Smooth muscle cell (in vitro differentiated cells): Measurements from ENCODE around the gene RIPOR2. TPM values are rescaled to one million over a fixed set of nuclear protein-coding genes. Genes with fewer than 3 reads are reported as not detected.

Source experiments
- DNase-seq: peaks from one replicate; lab custom pipeline; 2025; ENCODE audit not compliant: unreplicated experiment; lab: John Stamatoyannopoulos, UW
- H2AFZ ChIP-seq: fragments of 200-600 bp; sonication (generic); 2 replicates; pipeline ENCODE4 v1.6.0; 2016; ENCODE audit warnings: antibody characterized with exemption, low read depth, mild to moderate bottlenecking
- H3F3A ChIP-seq: fragments of 200-600 bp; sonication (generic); 2 replicates; pipeline ENCODE4 v1.6.0; 2017; ENCODE audit warnings: antibody characterized with exemption, low read depth
- H3K27ac ChIP-seq: fragments of 200-600 bp; sonication (generic); 2 replicates; pipeline ENCODE4 v1.5.1; 2016; ENCODE audit warnings: low read depth, mild to moderate bottlenecking
- H3K27me3 ChIP-seq: fragments of 200-600 bp; sonication (generic); 2 replicates; pipeline ENCODE4 v1.6.1; 2016; ENCODE audit warnings: low read depth, mild to moderate bottlenecking
- H3K36me3 ChIP-seq: fragments of 200-600 bp; sonication (generic); 2 replicates; pipeline ENCODE4 v1.5.1; 2016; ENCODE audit warnings: low read depth
- H3K4me1 ChIP-seq: fragments of 200-600 bp; sonication (generic); 2 replicates; pipeline ENCODE4 v1.5.1; 2016; ENCODE audit warnings: low read depth
- H3K4me2 ChIP-seq: fragments of 200-600 bp; sonication (generic); 2 replicates; pipeline ENCODE4 v1.6.0; 2016; ENCODE audit warnings: mild to moderate bottlenecking
- H3K4me3 ChIP-seq: fragments of 200-600 bp; sonication (generic); 2 replicates; pipeline ENCODE4 v1.5.1; 2016; ENCODE audit warnings: mild to moderate bottlenecking
- H3K79me2 ChIP-seq: fragments of 200-600 bp; sonication (generic); 2 replicates; pipeline ENCODE4 v1.6.0; 2016; ENCODE audit warnings: low read depth, mild to moderate bottlenecking
- H3K9ac ChIP-seq: fragments of 200-600 bp; sonication (generic); 2 replicates; pipeline ENCODE4 v1.6.0; 2016; ENCODE audit warnings: low read depth
- H3K9me3 ChIP-seq: fragments of 200-600 bp; sonication (generic); replicated peaks from 2 replicates; pipeline ENCODE4 v1.5.1; 2016; ENCODE audit warnings: low read depth
- H4K20me1 ChIP-seq: fragments of 200-600 bp; sonication (generic); 2 replicates; pipeline ENCODE4 v1.6.0; 2016; ENCODE audit warnings: low read depth
- WGBS: methylation state at CpG from one replicate; pipeline ENCODE4 v1.1.7; 2016; ENCODE audit warnings: low lambda C conversion rate; 5-methylcytosine and 5-hydroxymethylcytosine counted together
- polyA plus RNA-seq: library from polyadenylated mRNA; unstranded; fragments of >200 nt; fragmentation: Nextera tagmentation; extraction: Ambion mirVana; gene quantifications from 2 replicates; pipeline ENCODE4 v1.2.1, GENCODE V29; 2016
- total RNA-seq: library from RNA; depleted of rRNA; stranded (reverse); fragments of >200 nt; gene quantifications from 2 replicates; pipeline ENCODE4 v1.2.3, GENCODE V29; 2014
- TF ChIP-seq, protein P1 (sequence below): fragments of 200-600 bp; sonication (generic); IDR thresholded peaks from 2 replicates; pipeline ENCODE4 v1.5.1; 2017; ENCODE audit warnings: borderline replicate concordance, mild to moderate bottlenecking, antibody characterized with exemption; ENCODE audit not compliant: insufficient read depth, poor library complexity, severe bottlenecking

The RIPOR2 gene
- total and polyA plus RNA-seq, 2 experiments from 2014 or later = 2.3 to 5.6 TPM

DNA sequence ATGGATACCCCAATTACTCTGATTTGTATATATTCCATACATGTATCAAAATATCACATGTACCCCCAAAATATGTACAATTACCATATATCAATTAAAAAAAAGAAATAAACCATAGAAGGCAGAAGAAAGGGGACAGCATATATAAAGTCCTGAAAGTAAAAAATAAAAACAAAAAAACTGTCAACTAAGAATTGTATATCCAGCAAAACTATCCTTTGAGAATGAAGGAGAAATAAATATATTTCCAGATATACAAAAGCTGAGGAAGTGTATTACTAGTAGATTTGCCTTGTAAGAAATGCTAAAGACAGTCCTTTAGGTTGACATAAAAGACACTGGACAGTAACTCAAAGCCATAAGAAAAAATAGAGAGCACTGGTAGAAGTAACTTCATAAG is 9.3 kb upstream of the RIPOR2 start:
- Histone ChIP-seq H3K9me3 (no peaks in the 10 kb centered on the region), H3K27ac (no peak overlapping the region), H3K27me3 (no peaks in the 10 kb centered on the region), H3K79me2 (no peaks in the 10 kb centered on the region), H2AFZ (no peak overlapping the region), H3K9ac (no peak overlapping the region), H3K4me1 (peaks cover 4% of the 10 kb centered on the region), H3K4me3 (no peak overlapping the region), H3K4me2 (no peak overlapping the region), H3K36me3 (no peaks in the 10 kb centered on the region), H3F3A (no peaks in the 10 kb centered on the region), H4K20me1 (no peaks in the 10 kb centered on the region)
- DNase-seq = no peak
- TF ChIP-seq, protein P1, sequence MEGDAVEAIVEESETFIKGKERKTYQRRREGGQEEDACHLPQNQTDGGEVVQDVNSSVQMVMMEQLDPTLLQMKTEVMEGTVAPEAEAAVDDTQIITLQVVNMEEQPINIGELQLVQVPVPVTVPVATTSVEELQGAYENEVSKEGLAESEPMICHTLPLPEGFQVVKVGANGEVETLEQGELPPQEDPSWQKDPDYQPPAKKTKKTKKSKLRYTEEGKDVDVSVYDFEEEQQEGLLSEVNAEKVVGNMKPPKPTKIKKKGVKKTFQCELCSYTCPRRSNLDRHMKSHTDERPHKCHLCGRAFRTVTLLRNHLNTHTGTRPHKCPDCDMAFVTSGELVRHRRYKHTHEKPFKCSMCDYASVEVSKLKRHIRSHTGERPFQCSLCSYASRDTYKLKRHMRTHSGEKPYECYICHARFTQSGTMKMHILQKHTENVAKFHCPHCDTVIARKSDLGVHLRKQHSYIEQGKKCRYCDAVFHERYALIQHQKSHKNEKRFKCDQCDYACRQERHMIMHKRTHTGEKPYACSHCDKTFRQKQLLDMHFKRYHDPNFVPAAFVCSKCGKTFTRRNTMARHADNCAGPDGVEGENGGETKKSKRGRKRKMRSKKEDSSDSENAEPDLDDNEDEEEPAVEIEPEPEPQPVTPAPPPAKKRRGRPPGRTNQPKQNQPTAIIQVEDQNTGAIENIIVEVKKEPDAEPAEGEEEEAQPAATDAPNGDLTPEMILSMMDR = no peak

DNA sequence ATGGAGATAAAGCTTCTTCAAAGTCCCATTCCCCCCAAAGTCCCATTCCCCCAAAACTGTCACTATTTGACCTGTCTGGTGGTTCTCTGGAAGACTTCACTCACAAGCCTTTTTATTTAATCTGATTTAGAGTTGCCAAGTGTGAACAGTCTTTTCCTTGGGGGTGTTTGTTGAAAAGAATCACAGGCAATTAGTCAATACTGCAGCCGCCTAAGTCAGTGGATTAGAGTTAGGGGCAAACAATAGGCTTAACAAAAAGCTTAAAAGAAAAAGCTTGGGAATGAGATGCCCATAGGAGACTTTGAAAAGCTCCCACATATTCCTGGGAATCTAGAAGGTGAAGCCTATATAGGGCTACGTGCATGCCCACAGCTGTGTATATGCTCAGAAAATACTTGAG is 8.0 kb upstream of the RIPOR2 start:
- H3F3A ChIP-seq = no peaks in the 10 kb centered on the region
- DNase-seq = no peak
- WGBS = 88% methylated on average over 2 of the region's 2 CpGs
- H2AFZ ChIP-seq = no peak overlapping the region
- peaks cover 4% of the 10 kb centered on the region for H3K4me1 ChIP-seq
- TF ChIP-seq, protein P1 = no peak
- no peak overlapping the region for H3K27ac ChIP-seq
- no peaks in the 10 kb centered on the region for H3K79me2 ChIP-seq
- H3K4me2 ChIP-seq = no peak overlapping the region
- no peaks in the 10 kb centered on the region for H4K20me1 ChIP-seq
- no peaks in the 10 kb centered on the region for H3K9me3 ChIP-seq
- H3K27me3 ChIP-seq = no peaks in the 10 kb centered on the region
- H3K9ac ChIP-seq = no peak overlapping the region
- H3K4me3 ChIP-seq = no peak overlapping the region
- no peaks in the 10 kb centered on the region for H3K36me3 ChIP-seq

DNA sequence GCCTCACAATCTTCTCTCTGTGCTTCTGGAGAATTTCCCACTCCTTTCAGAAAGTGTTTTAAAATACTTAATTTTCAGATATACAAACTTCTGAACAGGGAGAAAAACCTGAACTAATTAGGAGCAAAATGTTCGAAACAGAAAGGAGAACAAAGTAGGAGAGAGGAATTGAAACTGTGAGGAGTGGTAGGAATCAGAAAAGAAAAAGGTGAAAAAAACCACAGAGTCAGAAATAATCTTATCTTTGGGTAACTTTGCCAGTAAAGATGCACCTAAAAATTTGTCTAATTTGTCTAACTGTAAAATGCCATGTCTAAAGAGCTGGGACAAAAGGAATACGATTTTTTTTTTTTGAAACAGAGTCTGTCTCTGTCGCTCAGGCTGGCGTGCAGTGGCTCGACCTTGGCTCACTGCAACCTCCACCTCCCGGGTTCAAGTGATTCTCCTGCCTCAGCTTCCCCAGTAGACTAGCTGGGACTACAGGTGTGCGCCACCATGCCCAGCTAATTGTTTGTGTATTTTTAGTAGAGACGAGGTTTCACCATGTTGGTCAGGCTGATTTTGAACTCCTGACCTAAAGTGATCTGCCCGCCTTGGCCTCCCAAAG is 4.7 kb upstream of the RIPOR2 start:
- Histone ChIP-seq H3K79me2 (no peaks in the 10 kb centered on the region), H4K20me1 (no peaks in the 10 kb centered on the region), H3K27ac (no peak overlapping the region), H3K9me3 (no peaks in the 10 kb centered on the region), H3K4me1 (peaks cover 13% of the 10 kb centered on the region), H3K36me3 (no peaks in the 10 kb centered on the region), H3K4me3 (no peak overlapping the region), H3K4me2 (no peak overlapping the region), H3F3A (no peaks in the 10 kb centered on the region), H2AFZ (no peak overlapping the region), H3K27me3 (no peaks in the 10 kb centered on the region), H3K9ac (no peak overlapping the region)
- WGBS = 74% methylated on average over 9 of the region's 9 CpGs
- TF ChIP-seq, protein P1 = no peak
- no peak for DNase-seq

DNA sequence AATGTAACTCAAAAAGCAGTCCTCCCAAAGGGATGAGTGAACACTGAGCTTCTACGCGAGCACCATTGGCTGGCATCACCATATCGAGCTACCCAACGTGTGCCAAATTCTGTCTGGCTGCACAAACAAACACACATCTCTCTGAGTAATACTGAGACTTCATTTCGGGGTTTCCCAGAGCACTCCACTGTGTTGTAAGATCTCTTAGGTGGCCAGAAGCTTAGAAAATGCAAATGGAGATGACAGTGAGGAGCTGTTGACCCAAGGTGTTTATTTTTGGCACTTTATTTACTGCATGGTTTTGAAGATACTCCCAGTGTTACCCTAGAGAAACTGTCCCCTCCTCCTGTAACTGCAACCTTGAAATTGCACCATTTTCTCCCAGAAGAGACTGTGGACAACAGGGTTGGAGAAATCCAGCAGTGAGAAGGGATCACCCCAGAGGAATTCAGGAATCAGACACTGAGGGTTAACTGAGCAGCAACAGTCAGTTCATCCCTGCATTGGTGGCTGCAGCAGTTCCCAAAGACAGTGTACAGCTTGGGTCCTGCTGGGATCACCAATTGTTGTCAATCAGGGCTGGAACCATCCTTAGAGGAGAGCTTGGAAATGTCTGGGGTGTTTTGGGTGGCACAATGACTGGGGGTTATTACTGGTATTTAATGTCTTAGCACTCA is 1.0 kb upstream of the RIPOR2 start:
- H3K27ac ChIP-seq = no peak overlapping the region
- no peaks in the 10 kb centered on the region for H4K20me1 ChIP-seq
- peaks cover 20% of the 10 kb centered on the region for H3K4me1 ChIP-seq
- H3K9me3 ChIP-seq = no peaks in the 10 kb centered on the region
- no peak overlapping the region for H2AFZ ChIP-seq
- TF ChIP-seq, protein P1 = no peak
- no peak overlapping the region for H3K9ac ChIP-seq
- H3K4me2 ChIP-seq = no peak overlapping the region
- 97% methylated on average over 5 of the region's 5 CpGs for WGBS
- H3K36me3 ChIP-seq = no peaks in the 10 kb centered on the region
- H3K4me3 ChIP-seq = no peak overlapping the region
- no peaks in the 10 kb centered on the region for H3F3A ChIP-seq
- no peak for DNase-seq
- no peaks in the 10 kb centered on the region for H3K27me3 ChIP-seq
- H3K79me2 ChIP-seq = no peaks in the 10 kb centered on the region
